A549 (cell line): ENCODE data around the gene SRPK2. TPM values are rescaled to one million over a fixed set of nuclear protein-coding genes. Genes with fewer than 3 reads are reported as not detected.

Experiments
- ATAC-seq, 2 experiments: fragments of 200-7000 bp in 1 of 2; fragments of >200 bp in 1 of 2; cut with Nextera tagmentation in 1 of 2; cut with Tn5 transposase in 1 of 2; 3 replicates each; pipeline versions ENCODE4 v1.8.0 to v1.9.1; 2018 to 2020; ENCODE audit warnings: mild to moderate bottlenecking in 1 of 2, moderate library complexity in 1 of 2
- CTCF ChIA-PET: fragments of 300-600 bp; sonication (Branson Sonifier 250); formaldehyde crosslinking; extraction: SDS; loops from one replicate; lab custom pipeline; 2021; ENCODE audit warnings: antibody characterized with exemption, inconsistent platforms; lab: Yijun Ruan, JAX
- POLR2A ChIA-PET: fragments of 350-600 bp; formaldehyde crosslinking; extraction: SDS; loops from one replicate; lab custom pipeline; 2021; ENCODE audit warnings: antibody characterized with exemption, inconsistent platforms; lab: Yijun Ruan, JAX
- DNase-seq, 2 experiments: peaks; one replicate each; pipeline versions ENCODE4 v3.0.0 to v3.0.0-alpha.2; 2011 to 2016; ENCODE audit warnings: low read depth in 1 of 2, low spot score in 1 of 2
- FAIRE-seq: peaks from 2 replicates; lab custom pipeline; 2011; peaks lifted over from hg19 to GRCh38; lab: Jason Lieb, UNC
- H3K27ac ChIP-seq, 2 experiments: fragments of >200 bp; sonication (Bioruptor Twin); formaldehyde crosslinking; 3 replicates each; pipeline ENCODE4 v1.5.1; 2016 to 2017
- H3K4me1 ChIP-seq: fragments of >200 bp; sonication (Bioruptor Twin); formaldehyde crosslinking; 3 replicates; pipeline ENCODE4 v1.6.1; 2016
- H3K4me2 ChIP-seq: fragments of >200 bp; sonication (Bioruptor Twin); formaldehyde crosslinking; 3 replicates; pipeline ENCODE4 v1.6.1; 2016
- H3K4me3 ChIP-seq: fragments of >200 bp; sonication (Bioruptor Twin); formaldehyde crosslinking; 3 replicates; pipeline ENCODE4 v1.5.1; 2016
- H3K9me3 ChIP-seq: fragments of >200 bp; sonication (Bioruptor Twin); formaldehyde crosslinking; 3 replicates; pipeline ENCODE4 v1.6.1; 2016
- BCL3 ChIP-seq: fragments of >200 bp; sonication (Bioruptor Twin); formaldehyde crosslinking; IDR thresholded peaks from 3 replicates; pipeline ENCODE4 v1.6.1; 2016
- BHLHE40 ChIP-seq: IDR thresholded peaks from 2 replicates; pipeline ENCODE4 v1.6.1; 2012; ENCODE audit warnings: low read depth, low read length, inconsistent platforms
- CBX8 ChIP-seq: fragments of 200-600 bp; sonication (generic); IDR thresholded peaks from 2 replicates; pipeline ENCODE4 v1.6.1; 2016
- CHD4 ChIP-seq: fragments of 200-600 bp; sonication (generic); IDR thresholded peaks from 2 replicates; pipeline ENCODE4 v1.6.1; 2016; ENCODE audit warnings: antibody characterized with exemption, mild to moderate bottlenecking, borderline replicate concordance
- CTCF ChIP-seq: fragments of >200 bp; sonication (Bioruptor Twin); formaldehyde crosslinking; IDR thresholded peaks from 3 replicates; pipeline ENCODE4 v1.5.1; 2016
- EHF ChIP-seq: fragments of 250-450 bp; sonication (Bioruptor Pico); IDR thresholded peaks from 2 replicates; pipeline ENCODE4 v1.5.0; 2020; ENCODE audit warnings: mild to moderate bottlenecking
- ESRRA ChIP-seq: fragments of 150-350 bp; IDR thresholded peaks from 2 replicates; pipeline ENCODE4 v1.6.1; 2014; ENCODE audit warnings: mild to moderate bottlenecking, low read length, borderline replicate concordance
- FOSL2 ChIP-seq, 2 experiments: fragments of 450-650 bp in 1 of 2; fragments of >200 bp in 1 of 2; sonication (Bioruptor Twin) in 1 of 2; formaldehyde crosslinking; IDR thresholded peaks; 2 replicates each; pipeline versions ENCODE4 v1.5.0 to v1.6.1; 2016 to 2020; ENCODE audit warnings: mild to moderate bottlenecking in 1 of 2, moderate library complexity in 1 of 2
- FOXS1 ChIP-seq: fragments of 250-450 bp; sonication (Bioruptor Pico); IDR thresholded peaks from 2 replicates; pipeline ENCODE4 v1.5.0; 2020; ENCODE audit warnings: mild to moderate bottlenecking, moderate library complexity
- HDAC2 ChIP-seq: fragments of 200-600 bp; sonication (generic); IDR thresholded peaks from 2 replicates; pipeline ENCODE4 v1.6.1; 2016
- HOXA7 ChIP-seq: fragments of 250-450 bp; sonication (Bioruptor Pico); IDR thresholded peaks from 2 replicates; pipeline ENCODE4 v1.5.0; 2020; ENCODE audit warnings: mild to moderate bottlenecking, moderate library complexity
- HOXB5 ChIP-seq: fragments of 250-450 bp; sonication (Bioruptor Pico); IDR thresholded peaks from 2 replicates; pipeline ENCODE4 v1.5.0; 2020; ENCODE audit warnings: mild to moderate bottlenecking, moderate library complexity
- JUN ChIP-seq, 2 experiments: fragments of >200 bp; sonication (Bioruptor Twin); formaldehyde crosslinking; IDR thresholded peaks; 2 replicates in 1 of 2; 3 replicates in 1 of 2; pipeline ENCODE4 v1.6.1; 2016 to 2017
- JUNB ChIP-seq: fragments of >200 bp; sonication (Bioruptor Twin); formaldehyde crosslinking; IDR thresholded peaks from 2 replicates; pipeline ENCODE4 v1.6.1; 2016
- KDM1A ChIP-seq: fragments of 200-600 bp; sonication (generic); IDR thresholded peaks from 2 replicates; pipeline ENCODE4 v1.6.1; 2016; ENCODE audit warnings: low read depth, mild to moderate bottlenecking
- PHF8 ChIP-seq: fragments of 200-600 bp; sonication (generic); IDR thresholded peaks from 2 replicates; pipeline ENCODE4 v1.6.1; 2016; ENCODE audit warnings: low read depth, mild to moderate bottlenecking, antibody characterized with exemption, moderate library complexity, borderline replicate concordance
- POLR2A ChIP-seq: IDR thresholded peaks from 2 replicates; pipeline ENCODE4 v1.6.1; 2012; ENCODE audit warnings: mild to moderate bottlenecking, low read length
- POLR2AphosphoS2 ChIP-seq: conservative IDR thresholded peaks from 2 replicates; pipeline ENCODE4 v1.6.1; 2012; ENCODE audit warnings: low read length, improper control_type of control experiment, inconsistent platforms
- RARB ChIP-seq: fragments of 250-450 bp; sonication (Bioruptor Pico); IDR thresholded peaks from 2 replicates; pipeline ENCODE4 v1.8.0; 2021; ENCODE audit warnings: mild to moderate bottlenecking, moderate library complexity
- REST ChIP-seq: fragments of 200-600 bp; sonication (generic); IDR thresholded peaks from 2 replicates; pipeline ENCODE4 v1.6.1; 2016; ENCODE audit warnings: antibody characterized with exemption, mild to moderate bottlenecking, moderate library complexity
- RFX5 ChIP-seq: fragments of 450-650 bp; IDR thresholded peaks from 2 replicates; pipeline ENCODE4 v1.7.1; 2014; ENCODE audit warnings: antibody characterized with exemption, mild to moderate bottlenecking, moderate library complexity
- RNF2 ChIP-seq: fragments of 200-600 bp; sonication (generic); IDR thresholded peaks from 2 replicates; pipeline ENCODE4 v1.6.1; 2016; ENCODE audit warnings: low read depth, mild to moderate bottlenecking, antibody characterized with exemption, moderate library complexity, borderline replicate concordance
- SMC3 ChIP-seq: fragments of >200 bp; sonication (Bioruptor Twin); formaldehyde crosslinking; IDR thresholded peaks from 3 replicates; pipeline ENCODE4 v1.6.1; 2018; ENCODE audit warnings: inconsistent platforms
- TP53 ChIP-seq: fragments of 250-450 bp; sonication (Bioruptor Pico); IDR thresholded peaks from 2 replicates; pipeline ENCODE4 v1.5.0; 2021; ENCODE audit warnings: mild to moderate bottlenecking, moderate library complexity
- ZFP36 ChIP-seq: fragments of 450-650 bp; IDR thresholded peaks from 2 replicates; pipeline ENCODE4 v1.6.1; 2014; ENCODE audit warnings: borderline replicate concordance; ENCODE audit not compliant: partially characterized antibody
- ZNF302 ChIP-seq: fragments of 250-450 bp; sonication (Bioruptor Pico); IDR thresholded peaks from 2 replicates; pipeline ENCODE4 v1.9.0; 2021; ENCODE audit warnings: inconsistent platforms, mild to moderate bottlenecking, moderate library complexity
- WGBS: methylation state at CpG from one replicate; pipeline ENCODE4 v1.1.6; 2017; ENCODE audit errors: missing lambda C conversion rate; 5-methylcytosine and 5-hydroxymethylcytosine counted together
- polyA plus RNA-seq, 4 experiments: library from polyadenylated mRNA; depleted of rRNA in 3 of 4; stranded (reverse); fragments of >200 nt; fragmentation: RNase III in 1 of 4; extraction: RNeasy Plus Mini Kit Qiagen cat#74134 plus additional on column Dnase treatment in 1 of 4; gene quantifications; 2 replicates in 3 of 4; 3 replicates in 1 of 4; pipeline ENCODE4 v1.2.3, GENCODE V29; 2011 to 2017

The SRPK2 gene
- polyA plus RNA-seq, 2 of the 4 experiments (the other 2 are of a cell fraction), result 23.0 to 30.9 TPM

- Histone ChIP-seq H3K27ac (no peak overlapping the region), H3K4me3 (no peak overlapping the region), H3K4me2 (peak overlapping the region; percentile 76), H3K4me1 (peaks cover 13% of the 10 kb centered on the region), H3K9me3 (no peaks in the 10 kb centered on the region)
- TF ChIP-seq POLR2AphosphoS2 (no peak), JUN (IDR thresholded peaks at IDR 0.05) (no peak), CBX8 (no peak), PHF8 (no peak), CTCF (no peak), FOSL2 (IDR thresholded peaks at IDR 0.05) (no peak), FOSL2 (CRISPR knock-in tag; IDR thresholded peaks at IDR 0.05) (no peak), ESRRA (no peak), RARB (no peak), ZNF302 (no peak), JUNB (no peak), SMC3 (no peak), TP53 (CRISPR knock-in tag) (no peak), RFX5 (no peak), BHLHE40 (no peak), BCL3 (no peak)
- FAIRE-seq (no peak), ATAC-seq (no peak), DNase-seq (no peak)
- ChIA-PET CTCF (interaction anchor here (0.5 to 1.0 kb wide), 3 partner anchors 11 to 47 kb away, joined by 3 read pairs; no protein-coding TSS in a partner anchor), POLR2A (interaction anchor here (0.6 to 1.2 kb wide), 3 partner anchors 12 to 376 kb away, joined by 3 to 4 read pairs (median 3); no protein-coding TSS in a partner anchor)
- WGBS, result 90% methylated on average over 1 of the region's 1 CpG
These were observed 1.2 kb upstream of the SRPK2 start for GRCh38 chr7:105389889-105390288.

- Histone ChIP-seq H3K9me3 (no peaks in the 10 kb centered on the region), H3K4me1 (peaks cover 13% of the 10 kb centered on the region), H3K4me2 (peak overlapping the region; percentile 76), H3K27ac (peak overlapping the region; percentile 90 to 98), H3K4me3 (peak overlapping the region; percentile 89)
- ChIA-PET CTCF (interaction anchor here (0.5 to 1.3 kb wide), 4 partner anchors 12 to 264 kb away, joined by 3 to 5 read pairs (median 3); no protein-coding TSS in a partner anchor), POLR2A (interaction anchor here (0.7 to 1.7 kb wide), 4 partner anchors 12 to 376 kb away, joined by 3 to 5 read pairs (median 4); no protein-coding TSS in a partner anchor)
- peak; percentile 77 to 89 for DNase-seq
- TF ChIP-seq EHF (CRISPR knock-in tag), result 0 out of 2 replicates have a peak, but pooled peaks have one; percentile 20
- TF ChIP-seq FOSL2 (IDR thresholded peaks at IDR 0.05), result no peak
- no peak for TF ChIP-seq FOSL2 (CRISPR knock-in tag; IDR thresholded peaks at IDR 0.05)
- TF ChIP-seq REST, result peak; percentile 90
- TF ChIP-seq POLR2A, result peak; percentile 15; the same call in 1 of the 2 replicates
- peak; percentile 53; the same call in 1 of the 2 replicates for TF ChIP-seq CHD4
- no peak for TF ChIP-seq CTCF
- TF ChIP-seq ESRRA, result 0 out of 2 replicates have a peak, but pooled peaks have one; percentile 32
- no peak for TF ChIP-seq SMC3
- TF ChIP-seq HOXA7 (CRISPR knock-in tag), result no peak
- TF ChIP-seq ZFP36, result peak; percentile 32
- no peak for TF ChIP-seq HOXB5 (CRISPR knock-in tag)
- TF ChIP-seq KDM1A, result peak; percentile 92
- TF ChIP-seq FOXS1 (CRISPR knock-in tag), result no peak
- TF ChIP-seq CBX8, result no peak
- 0 out of 2 replicates have a peak, but pooled peaks have one; percentile 41 for TF ChIP-seq HDAC2
- TF ChIP-seq RNF2, result no peak
- TF ChIP-seq JUN (IDR thresholded peaks at IDR 0.05), result 0 out of 5 replicates have a peak, but pooled peaks of 1 of the 2 experiments have one; percentile 38
- TF ChIP-seq PHF8, result peak; percentile 28
- 9% methylated on average over 18 of the region's 45 CpGs for WGBS
- ATAC-seq, result peak; percentile 83 to 84
- FAIRE-seq, result no peak
These were observed 448 bp upstream of the SRPK2 start for GRCh38 chr7:105389088-105389650.
